ENCODE data around the gene NUAK1. TPM values are rescaled to one million over a fixed set of nuclear protein-coding genes. Genes with fewer than 3 reads are reported as not detected.

Gene NUAK1
- total RNA-seq, 1 donor from 2014 or later: not detected

GRCh38 chr12:106030210-106031071, 108.3 kb downstream of the NUAK1 start:
- no peak for TF ChIP-seq CTCF (IDR thresholded peaks at IDR 0.05)
- no peaks in the 10 kb centered on the region for H3K36me3 Mint-ChIP-seq (ENCODE audit: low read depth)
- no peaks in the 10 kb centered on the region for H3K9me3 Mint-ChIP-seq
- DNase-seq (no peak), ATAC-seq (ENCODE audit: low read depth) (no peak)
- H3K4me3 Mint-ChIP-seq: no peak overlapping the region
- intact Hi-C loops (cut with micrococcal nuclease): no loop called here
- H3K27me3 Mint-ChIP-seq: peaks cover 7% of the 10 kb centered on the region
- H3K27ac Mint-ChIP-seq: no peak overlapping the region
- CTCF ChIA-PET: no interaction called here
- H3K4me1 Mint-ChIP-seq: no peaks in the 10 kb centered on the region
- POLR2A ChIA-PET: no interaction called here

DNA sequence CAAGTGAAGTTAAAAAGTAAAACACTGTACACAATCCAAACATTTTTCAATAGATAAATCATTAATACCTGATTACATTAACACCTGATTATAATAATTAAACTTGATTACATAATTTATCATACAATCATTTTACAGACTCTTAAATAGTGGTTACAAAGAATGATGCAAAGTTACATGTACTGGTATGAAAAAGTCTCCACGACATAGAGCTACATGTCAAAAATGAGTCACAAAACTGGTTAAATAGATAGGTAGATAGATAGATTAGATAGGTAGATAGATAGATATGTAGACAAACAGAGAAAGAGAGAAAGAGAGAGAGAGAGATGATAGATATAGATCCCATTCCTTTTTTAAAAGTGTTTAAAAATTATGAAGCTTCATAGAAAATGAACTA, 109.2 kb downstream of the NUAK1 start:
- Mint-ChIP-seq H3K27ac (no peak overlapping the region), H3K36me3 (ENCODE audit: low read depth) (no peaks in the 10 kb centered on the region), H3K9me3 (no peaks in the 10 kb centered on the region), H3K4me3 (no peak overlapping the region), H3K4me1 (no peaks in the 10 kb centered on the region), H3K27me3 (peaks cover 7% of the 10 kb centered on the region)
- ATAC-seq (ENCODE audit: low read depth) (no peak), DNase-seq (no peak)
- ChIA-PET POLR2A (no interaction called here), CTCF (no interaction called here)
- TF ChIP-seq CTCF (IDR thresholded peaks at IDR 0.05): no peak
- intact Hi-C loops (cut with micrococcal nuclease): no loop called here

DNA sequence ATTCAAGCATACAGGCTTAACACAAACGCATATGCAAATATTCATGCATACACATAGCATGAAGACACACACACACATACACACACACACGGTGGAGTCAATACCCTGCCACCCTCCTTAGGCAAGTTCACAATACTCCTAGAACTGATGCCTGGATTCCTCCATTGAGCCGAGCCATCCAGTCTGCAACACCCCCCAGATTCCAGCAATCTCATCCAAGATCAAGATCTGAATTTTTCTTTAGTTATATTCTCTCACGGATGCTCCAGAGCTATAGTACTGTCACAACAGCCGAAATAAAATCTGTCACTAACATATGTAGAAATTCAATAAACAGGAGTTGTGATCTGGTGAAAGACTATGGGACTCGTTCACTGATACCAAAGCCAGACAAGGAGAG, 110.8 kb downstream of the NUAK1 start:
- DNase-seq: no peak
- Mint-ChIP-seq H3K4me3 (no peak overlapping the region), H3K27me3 (peaks cover 7% of the 10 kb centered on the region), H3K9me3 (no peaks in the 10 kb centered on the region), H3K27ac (no peak overlapping the region), H3K36me3 (ENCODE audit: low read depth) (no peaks in the 10 kb centered on the region), H3K4me1 (no peaks in the 10 kb centered on the region)
- no peak for ATAC-seq (ENCODE audit: low read depth)
- no peak for TF ChIP-seq CTCF (IDR thresholded peaks at IDR 0.05)
- POLR2A ChIA-PET: no interaction called here
- intact Hi-C loops (cut with micrococcal nuclease): no loop called here
- CTCF ChIA-PET: no interaction called here

- ATAC-seq (ENCODE audit: low read depth) (no peak), DNase-seq (no peak)
- POLR2A ChIA-PET: no interaction called here
- CTCF ChIA-PET: no interaction called here
- TF ChIP-seq CTCF (IDR thresholded peaks at IDR 0.05): no peak
- H3K9me3 Mint-ChIP-seq: no peaks in the 10 kb centered on the region
- H3K36me3 Mint-ChIP-seq (ENCODE audit: low read depth): no peaks in the 10 kb centered on the region
- H3K4me3 Mint-ChIP-seq: no peak overlapping the region
- no peak overlapping the region for H3K27ac Mint-ChIP-seq
- H3K4me1 Mint-ChIP-seq: no peaks in the 10 kb centered on the region
- intact Hi-C loops (cut with micrococcal nuclease): no loop called here
- H3K27me3 Mint-ChIP-seq: peaks cover 7% of the 10 kb centered on the region
These were observed 111.5 kb downstream of the NUAK1 start for GRCh38 chr12:106027286-106027685.

GRCh38 chr12:106025129-106025528, 113.6 kb downstream of the NUAK1 start:
- Mint-ChIP-seq H3K9me3 (peaks cover under 1% of the 10 kb centered on the region), H3K4me3 (no peak overlapping the region), H3K4me1 (no peaks in the 10 kb centered on the region), H3K27me3 (peaks cover 7% of the 10 kb centered on the region), H3K27ac (no peak overlapping the region), H3K36me3 (ENCODE audit: low read depth) (no peaks in the 10 kb centered on the region)
- ChIA-PET POLR2A (no interaction called here), CTCF (no interaction called here)
- intact Hi-C loops (cut with micrococcal nuclease): no loop called here
- DNase-seq (no peak), ATAC-seq (ENCODE audit: low read depth) (no peak)
- TF ChIP-seq CTCF (IDR thresholded peaks at IDR 0.05): no peak
